ENCODE measurements around the gene TP53TG5. TPM values are rescaled to one million over a fixed set of nuclear protein-coding genes. Genes with fewer than 3 reads are reported as not detected.

The TP53TG5 gene
- total and polyA plus RNA-seq, 2 experiments from 2014 or later, result not detected

GRCh38 chr20:45359406-45360148 is 18.5 kb downstream of the TP53TG5 start (continued):
- no peak for TF ChIP-seq ZNF462 (CRISPR knock-in tag; IDR thresholded peaks at IDR 0.05)
- TF ChIP-seq STAT1 (IDR thresholded peaks at IDR 0.05; ENCODE audit: unreplicated experiment), result no peak
- no peak for TF ChIP-seq CREB1 (CRISPR knock-in tag; IDR thresholded peaks at IDR 0.05; ENCODE audit: low read depth)
- TF ChIP-seq NANOG (IDR thresholded peaks at IDR 0.05; ENCODE audit: borderline replicate concordance), result no peak
- no peak for TF ChIP-seq EZH2 (IDR thresholded peaks at IDR 0.05; ENCODE audit: low read depth, unreplicated experiment)

- Mint-ChIP-seq H3K27me3 (ENCODE audit: insufficient read depth, low read depth, poor library complexity) (peaks cover 7% of the 10 kb centered on the region), H3K4me1 (peaks cover 34% of the 10 kb centered on the region), H3K9me3 (no peaks in the 10 kb centered on the region), H3K4me3 (no peak overlapping the region), H3K36me3 (ENCODE audit: low read depth) (no peaks in the 10 kb centered on the region), H3K27ac (no peak overlapping the region)
- H3K4me2 ChIP-seq, result no peak overlapping the region
- no peak overlapping the region for H3K4me3 ChIP-seq
- DNase-seq (ENCODE audit: low spot score) (no peak), ATAC-seq (no peak)
- no peaks in the 10 kb centered on the region for H3K27me3 ChIP-seq (ENCODE audit: insufficient read depth)
- H3K27ac ChIP-seq (ENCODE audit: low read depth), result no peak overlapping the region
- no peak overlapping the region for H2AFZ ChIP-seq
- H3K9me2 ChIP-seq (ENCODE audit: insufficient read depth), result no peaks in the 10 kb centered on the region
- H3K4me1 ChIP-seq (ENCODE audit: insufficient read depth), result peaks cover 15% of the 10 kb centered on the region
- H3K79me2 ChIP-seq (replicated peaks; ENCODE audit: insufficient read depth), result peaks cover 7% of the 10 kb centered on the region
- H3K36me3 ChIP-seq (ENCODE audit: insufficient read depth), result no peaks in the 10 kb centered on the region
- H3F3A ChIP-seq (replicated peaks; ENCODE audit: low read depth), result no peaks in the 10 kb centered on the region
- H4K20me1 ChIP-seq (replicated peaks; ENCODE audit: insufficient read depth), result 0 out of 2 replicates have a peak, but pooled peaks cover 4% of the 10 kb centered on the region
- no peak for TF ChIP-seq ZNF331 (CRISPR knock-in tag; IDR thresholded peaks at IDR 0.05; ENCODE audit: low read depth)
- no peak for TF ChIP-seq ZNF462 (CRISPR knock-in tag; IDR thresholded peaks at IDR 0.05)
Measured at GRCh38 chr20:45359069-45359405, 19.1 kb downstream of the TP53TG5 start.

Measured in GM23338 (cell line).